A673 (cell line): Measurements from ENCODE around the gene USP34. TPM values are rescaled to one million over a fixed set of nuclear protein-coding genes. Genes with fewer than 3 reads are reported as not detected.
A peak's percentile ranks its signal among the peaks of the same experiment; 100 is the strongest.

Experiments
- BruUV-seq: library from RNA; stranded (reverse); fragments of 400-500 nt; replicated peaks from 2 replicates; lab custom pipeline; 2021; lab: Mats Ljungman, UMichigan
- CTCF ChIA-PET: fragments of 300-600 bp; sonication (Branson Sonifier 250); formaldehyde crosslinking; loops from one replicate; lab custom pipeline; 2022; ENCODE audit warnings: antibody characterized with exemption; lab: Charles Lee
- POLR2A ChIA-PET: fragments of 300-600 bp; sonication (Branson Sonifier 250); formaldehyde crosslinking; loops from one replicate; lab custom pipeline; 2022; ENCODE audit warnings: antibody characterized with exemption; ENCODE audit not compliant: low non-redundant PET; lab: Charles Lee
- DNase-seq: peaks from one replicate; pipeline ENCODE4 v3.0.0-alpha.2; 2015; ENCODE audit warnings: low spot score
- H3K27ac ChIP-seq: fragments of 200-600 bp; sonication (generic); 2 replicates; pipeline ENCODE4 v1.5.1; 2016; ENCODE audit warnings: mixed run types, low read depth, mild to moderate bottlenecking, mixed read lengths, antibody characterized with exemption, low read length; ENCODE audit not compliant: poor library complexity, severe bottlenecking
- H3K27me3 ChIP-seq: fragments of 200-600 bp; sonication (generic); replicated peaks from 2 replicates; pipeline ENCODE4 v1.6.1; 2017; ENCODE audit warnings: mixed run types, low read depth, mild to moderate bottlenecking, mixed read lengths, antibody characterized with exemption, low read length; ENCODE audit not compliant: insufficient read depth, poor library complexity
- H3K36me3 ChIP-seq: fragments of 200-600 bp; sonication (generic); 2 replicates; pipeline ENCODE4 v1.6.1; 2016; ENCODE audit warnings: mixed run types, mild to moderate bottlenecking, mixed read lengths, antibody characterized with exemption, low read length; ENCODE audit not compliant: insufficient read depth, poor library complexity, severe bottlenecking
- H3K4me1 ChIP-seq: fragments of 200-600 bp; sonication (generic); 2 replicates; pipeline ENCODE4 v1.6.1; 2017; ENCODE audit warnings: mixed run types, mild to moderate bottlenecking, mixed read lengths, antibody characterized with exemption, low read length; ENCODE audit not compliant: insufficient read depth, poor library complexity, severe bottlenecking
- H3K4me3 ChIP-seq: fragments of 200-600 bp; sonication (generic); 2 replicates; pipeline ENCODE4 v1.5.1; 2016; ENCODE audit warnings: low read depth, mixed run types, mild to moderate bottlenecking, mixed read lengths, low read length; ENCODE audit not compliant: poor library complexity, severe bottlenecking
- H3K9me3 ChIP-seq: fragments of 200-600 bp; sonication (generic); 2 replicates; pipeline ENCODE4 v1.6.1; 2016; ENCODE audit warnings: mixed run types, low read depth, mild to moderate bottlenecking, mixed read lengths, antibody characterized with exemption, low read length; ENCODE audit not compliant: poor library complexity, severe bottlenecking
- EZH2 ChIP-seq: fragments of 200-600 bp; sonication (generic); IDR thresholded peaks from 2 replicates; pipeline ENCODE4 v1.6.1; 2017; ENCODE audit warnings: borderline replicate concordance, low read depth, mild to moderate bottlenecking, mixed read lengths, antibody characterized with exemption, low read length; ENCODE audit not compliant: poor library complexity, severe bottlenecking
- intact Hi-C: fragments of 100-400 bp; cut with micrococcal nuclease; formaldehyde crosslinking; loops from one replicate; pipeline ENCODE4 v1.10.0; 2022; ENCODE audit not compliant: unreplicated experiment
- total RNA-seq: library from RNA; stranded (reverse); gene quantifications from 2 replicates; pipeline ENCODE4 v1.2.3, GENCODE V29; 2021
- TF ChIP-seq, protein P1 (sequence below): fragments of 300-800, 200-600 bp; sonication (generic); conservative IDR thresholded peaks from 2 replicates; pipeline ENCODE4 v1.5.1; 2017; ENCODE audit warnings: low read depth, mild to moderate bottlenecking, antibody characterized with exemption, low read length, moderate library complexity, mixed read lengths

USP34 gene
- total RNA-seq, 1 experiment from 2014 or later: 98.5 TPM

GRCh38 chr2:61433606-61434005 lies 37.3 kb downstream of the USP34 start:
- POLR2A ChIA-PET: no interaction called here
- intact Hi-C loops: no loop called here
- TF ChIP-seq, protein P1, sequence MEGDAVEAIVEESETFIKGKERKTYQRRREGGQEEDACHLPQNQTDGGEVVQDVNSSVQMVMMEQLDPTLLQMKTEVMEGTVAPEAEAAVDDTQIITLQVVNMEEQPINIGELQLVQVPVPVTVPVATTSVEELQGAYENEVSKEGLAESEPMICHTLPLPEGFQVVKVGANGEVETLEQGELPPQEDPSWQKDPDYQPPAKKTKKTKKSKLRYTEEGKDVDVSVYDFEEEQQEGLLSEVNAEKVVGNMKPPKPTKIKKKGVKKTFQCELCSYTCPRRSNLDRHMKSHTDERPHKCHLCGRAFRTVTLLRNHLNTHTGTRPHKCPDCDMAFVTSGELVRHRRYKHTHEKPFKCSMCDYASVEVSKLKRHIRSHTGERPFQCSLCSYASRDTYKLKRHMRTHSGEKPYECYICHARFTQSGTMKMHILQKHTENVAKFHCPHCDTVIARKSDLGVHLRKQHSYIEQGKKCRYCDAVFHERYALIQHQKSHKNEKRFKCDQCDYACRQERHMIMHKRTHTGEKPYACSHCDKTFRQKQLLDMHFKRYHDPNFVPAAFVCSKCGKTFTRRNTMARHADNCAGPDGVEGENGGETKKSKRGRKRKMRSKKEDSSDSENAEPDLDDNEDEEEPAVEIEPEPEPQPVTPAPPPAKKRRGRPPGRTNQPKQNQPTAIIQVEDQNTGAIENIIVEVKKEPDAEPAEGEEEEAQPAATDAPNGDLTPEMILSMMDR: no peak
- TF ChIP-seq EZH2: no peak
- no peaks in the 10 kb centered on the region for H3K36me3 ChIP-seq
- DNase-seq: no peak
- peaks cover 26% of the 10 kb centered on the region for H3K9me3 ChIP-seq
- CTCF ChIA-PET: no interaction called here
- no peak overlapping the region for H3K27ac ChIP-seq
- no peaks in the 10 kb centered on the region for H3K4me1 ChIP-seq
- H3K27me3 ChIP-seq: no peaks in the 10 kb centered on the region
- H3K4me3 ChIP-seq: no peak overlapping the region
- no TSS peak for BruUV-seq

GRCh38 chr2:61432990-61433389 lies 37.9 kb downstream of the USP34 start:
- no peaks in the 10 kb centered on the region for H3K4me1 ChIP-seq
- no peaks in the 10 kb centered on the region for H3K27me3 ChIP-seq
- no peak for DNase-seq
- intact Hi-C loops: no loop called here
- peaks cover 25% of the 10 kb centered on the region for H3K9me3 ChIP-seq
- H3K36me3 ChIP-seq: no peaks in the 10 kb centered on the region
- no TSS peak for BruUV-seq
- ChIA-PET CTCF (no interaction called here), POLR2A (no interaction called here)
- no peak overlapping the region for H3K4me3 ChIP-seq
- no peak overlapping the region for H3K27ac ChIP-seq
- TF ChIP-seq, protein P1: no peak
- TF ChIP-seq EZH2: no peak

GRCh38 chr2:61431345-61431744 lies 39.5 kb downstream of the USP34 start:
- Histone ChIP-seq H3K27me3 (no peaks in the 10 kb centered on the region), H3K27ac (no peak overlapping the region), H3K4me3 (no peak overlapping the region), H3K9me3 (peaks cover 15% of the 10 kb centered on the region), H3K36me3 (no peaks in the 10 kb centered on the region), H3K4me1 (no peaks in the 10 kb centered on the region)
- DNase-seq: no peak
- intact Hi-C loops: no loop called here
- ChIA-PET CTCF (no interaction called here), POLR2A (no interaction called here)
- TF ChIP-seq EZH2: no peak
- BruUV-seq: no TSS peak

- no peak overlapping the region for H3K4me3 ChIP-seq
- no peaks in the 10 kb centered on the region for H3K27me3 ChIP-seq
- CTCF ChIA-PET: no interaction called here
- peak; percentile 55 for DNase-seq
- POLR2A ChIA-PET: no interaction called here
- no peaks in the 10 kb centered on the region for H3K4me1 ChIP-seq
- no TSS peak for BruUV-seq
- no peaks in the 10 kb centered on the region for H3K9me3 ChIP-seq
- intact Hi-C loops: no loop called here
- TF ChIP-seq, protein P1: peak; percentile 66
- no peak for TF ChIP-seq EZH2
- H3K27ac ChIP-seq: no peak overlapping the region
- no peaks in the 10 kb centered on the region for H3K36me3 ChIP-seq
Measured at GRCh38 chr2:61426267-61426897, 44.5 kb downstream of the USP34 start.
